GM23338 (cell line): Measurements from ENCODE around the gene IL12B. TPM values are rescaled to one million over a fixed set of nuclear protein-coding genes. Genes with fewer than 3 reads are reported as not detected.

Source experiments
- ATAC-seq: fragments of 200-7000 bp; cut with Tn5 transposase; 3 replicates; pipeline ENCODE4 v1.9.1; 2020
- DNase-seq: peaks from one replicate; pipeline ENCODE4 v3.0.0-alpha.2; 2015; ENCODE audit warnings: low spot score
- H2AFZ ChIP-seq: fragments of 200-600 bp; sonication (generic); 2 replicates; pipeline ENCODE4 v1.8.0; 2016; ENCODE audit warnings: antibody characterized with exemption, mild to moderate bottlenecking, moderate library complexity
- H3F3A ChIP-seq: fragments of 200-600 bp; sonication (generic); replicated peaks from 2 replicates; pipeline ENCODE4 v1.8.0; 2017; ENCODE audit warnings: antibody characterized with exemption, mixed run types, low read depth
- H3K27ac ChIP-seq: fragments of 200-600 bp; sonication (generic); 2 replicates; pipeline ENCODE4 v1.6.1; 2016; ENCODE audit warnings: low read depth
- H3K27me3 ChIP-seq: fragments of 200-600 bp; sonication (generic); 2 replicates; pipeline ENCODE4 v1.8.0; 2016; ENCODE audit warnings: mild to moderate bottlenecking, mixed run types, moderate library complexity; ENCODE audit not compliant: insufficient read depth
- H3K36me3 ChIP-seq: fragments of 200-600 bp; sonication (generic); 2 replicates; pipeline ENCODE4 v1.8.0; 2016; ENCODE audit warnings: mild to moderate bottlenecking; ENCODE audit not compliant: insufficient read depth
- H3K4me1 ChIP-seq: fragments of 200-600 bp; sonication (generic); 2 replicates; pipeline ENCODE4 v1.8.0; 2016; ENCODE audit warnings: mild to moderate bottlenecking, moderate library complexity; ENCODE audit not compliant: insufficient read depth
- H3K4me2 ChIP-seq: fragments of 200-600 bp; sonication (generic); 2 replicates; pipeline ENCODE4 v1.7.1; 2017; ENCODE audit warnings: mixed run types
- H3K4me3 ChIP-seq: fragments of 200-600 bp; sonication (generic); 2 replicates; pipeline ENCODE4 v1.6.1; 2016; ENCODE audit warnings: mixed run types
- H3K79me2 ChIP-seq: fragments of 200-600 bp; sonication (generic); replicated peaks from 2 replicates; pipeline ENCODE4 v1.8.0; 2017; ENCODE audit warnings: mild to moderate bottlenecking; ENCODE audit not compliant: insufficient read depth
- H3K9me2 ChIP-seq: fragments of 200-600 bp; sonication (generic); 2 replicates; pipeline ENCODE4 v1.8.0; 2017; ENCODE audit not compliant: insufficient read depth
- H4K20me1 ChIP-seq: fragments of 200-600 bp; sonication (generic); replicated peaks from 2 replicates; pipeline ENCODE4 v1.8.0; 2017; ENCODE audit warnings: mild to moderate bottlenecking; ENCODE audit not compliant: insufficient read depth
- H3K27ac Mint-ChIP-seq: 2 replicates; pipeline ENCODE4 v1.8.0; 2020; ENCODE audit warnings: inconsistent platforms, mild to moderate bottlenecking, moderate library complexity, mixed read lengths
- H3K27me3 Mint-ChIP-seq: 3 replicates; pipeline ENCODE4 v1.8.0; 2022; ENCODE audit warnings: low read depth, mild to moderate bottlenecking, moderate library complexity, mixed read lengths, inconsistent platforms; ENCODE audit not compliant: insufficient read depth, poor library complexity
- H3K36me3 Mint-ChIP-seq: 3 replicates; pipeline ENCODE4 v1.8.0; 2021; ENCODE audit warnings: low read depth, mild to moderate bottlenecking, inconsistent platforms, moderate library complexity, mixed read lengths
- H3K4me1 Mint-ChIP-seq: 3 replicates; pipeline ENCODE4 v1.8.0; 2020; ENCODE audit warnings: mild to moderate bottlenecking, inconsistent platforms, mixed read lengths
- H3K4me3 Mint-ChIP-seq: 3 replicates; pipeline ENCODE4 v1.8.0; 2021; ENCODE audit warnings: moderate library complexity, mild to moderate bottlenecking, inconsistent platforms, mixed read lengths
- H3K9me3 Mint-ChIP-seq: 3 replicates; pipeline ENCODE4 v1.8.0; 2020; ENCODE audit warnings: moderate library complexity, mild to moderate bottlenecking, inconsistent platforms, mixed read lengths
- EZH2phosphoT487 ChIP-seq: fragments of 200-600 bp; sonication (generic); IDR thresholded peaks from one replicate; pipeline ENCODE4 v1.8.1; 2018; ENCODE audit warnings: antibody characterized with exemption; ENCODE audit not compliant: unreplicated experiment
- NANOG ChIP-seq: IDR thresholded peaks from 2 replicates; pipeline ENCODE4 v1.6.1; 2016; ENCODE audit warnings: antibody characterized with exemption, borderline replicate concordance
- POLR2AphosphoS5 ChIP-seq: IDR thresholded peaks from 2 replicates; pipeline ENCODE4 v1.6.1; 2016; ENCODE audit warnings: antibody characterized with exemption, low read depth
- STAT1 ChIP-seq: IDR thresholded peaks from one replicate; pipeline ENCODE4 v1.6.1; 2016; ENCODE audit warnings: antibody characterized with exemption; ENCODE audit not compliant: unreplicated experiment
- ZNF114 ChIP-seq: fragments of 250-450 bp; sonication (Bioruptor Pico); IDR thresholded peaks from 2 replicates; pipeline ENCODE4 v1.5.0; 2020; ENCODE audit warnings: mild to moderate bottlenecking, moderate library complexity
- ZNF331 ChIP-seq: fragments of 250-450 bp; sonication (Bioruptor Pico); IDR thresholded peaks from 2 replicates; pipeline ENCODE4 v1.5.0; 2020; ENCODE audit warnings: low read depth, mild to moderate bottlenecking, moderate library complexity
- polyA plus RNA-seq: library from polyadenylated mRNA; unstranded; fragments of >200 nt; fragmentation: Nextera tagmentation; extraction: Ambion mirVana; gene quantifications from 2 replicates; pipeline ENCODE4 v1.2.1, GENCODE V29; 2016
- total RNA-seq: library from RNA; depleted of rRNA; stranded (reverse); fragments of >200 nt; shearing (Covaris generic); gene quantifications from 2 replicates; pipeline ENCODE4 v1.2.3, GENCODE V29; 2014
- TF ChIP-seq, protein P1 (sequence below): IDR thresholded peaks from one replicate; pipeline ENCODE4 v1.6.1; 2018; ENCODE audit warnings: antibody characterized with exemption; ENCODE audit not compliant: unreplicated experiment

The IL12B gene
- total and polyA plus RNA-seq, 2 experiments from 2014 or later: not detected

DNA sequence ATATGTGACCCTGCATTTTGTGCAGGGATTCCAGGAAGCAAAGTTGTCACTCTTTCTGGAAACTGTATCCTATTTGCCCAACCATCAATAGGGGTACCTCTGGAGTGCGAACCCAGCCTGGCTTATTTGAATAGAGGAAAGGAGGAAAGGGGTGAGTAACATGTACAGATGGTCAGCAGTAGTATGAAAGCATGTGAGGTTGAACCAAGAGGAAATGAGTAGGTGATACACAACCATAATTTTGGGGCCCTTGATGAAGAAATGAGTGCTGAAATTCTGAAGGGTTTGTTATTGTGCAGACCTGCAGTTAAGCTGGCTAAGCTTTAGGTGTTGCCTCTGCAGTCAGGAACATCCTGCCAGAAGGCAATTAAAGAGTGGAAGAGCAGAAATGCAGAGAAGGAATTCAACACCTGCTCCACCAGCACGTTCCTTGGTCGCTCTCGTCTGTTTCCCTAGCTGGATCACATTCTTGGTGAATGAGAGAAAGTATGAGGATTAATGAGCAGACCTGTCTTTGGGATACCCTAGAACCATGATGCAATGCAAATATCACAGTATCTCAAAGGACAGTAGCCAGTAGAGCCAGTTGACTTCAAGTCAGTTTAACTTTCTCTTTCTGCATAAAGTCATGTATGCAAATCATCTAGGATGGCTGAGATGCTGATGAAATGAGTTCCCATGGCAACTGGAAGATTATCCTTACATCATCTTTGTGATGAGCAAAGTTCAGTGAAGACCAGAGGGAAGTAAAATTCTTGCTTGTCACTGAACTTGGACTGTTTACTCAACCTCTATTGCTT, 13.2 kb upstream of the IL12B start:
- peaks cover 2% of the 10 kb centered on the region for H3K27me3 Mint-ChIP-seq
- TF ChIP-seq ZNF331 (no peak), NANOG (no peak), EZH2phosphoT487 (no peak), STAT1 (no peak)
- TF ChIP-seq, protein P1, sequence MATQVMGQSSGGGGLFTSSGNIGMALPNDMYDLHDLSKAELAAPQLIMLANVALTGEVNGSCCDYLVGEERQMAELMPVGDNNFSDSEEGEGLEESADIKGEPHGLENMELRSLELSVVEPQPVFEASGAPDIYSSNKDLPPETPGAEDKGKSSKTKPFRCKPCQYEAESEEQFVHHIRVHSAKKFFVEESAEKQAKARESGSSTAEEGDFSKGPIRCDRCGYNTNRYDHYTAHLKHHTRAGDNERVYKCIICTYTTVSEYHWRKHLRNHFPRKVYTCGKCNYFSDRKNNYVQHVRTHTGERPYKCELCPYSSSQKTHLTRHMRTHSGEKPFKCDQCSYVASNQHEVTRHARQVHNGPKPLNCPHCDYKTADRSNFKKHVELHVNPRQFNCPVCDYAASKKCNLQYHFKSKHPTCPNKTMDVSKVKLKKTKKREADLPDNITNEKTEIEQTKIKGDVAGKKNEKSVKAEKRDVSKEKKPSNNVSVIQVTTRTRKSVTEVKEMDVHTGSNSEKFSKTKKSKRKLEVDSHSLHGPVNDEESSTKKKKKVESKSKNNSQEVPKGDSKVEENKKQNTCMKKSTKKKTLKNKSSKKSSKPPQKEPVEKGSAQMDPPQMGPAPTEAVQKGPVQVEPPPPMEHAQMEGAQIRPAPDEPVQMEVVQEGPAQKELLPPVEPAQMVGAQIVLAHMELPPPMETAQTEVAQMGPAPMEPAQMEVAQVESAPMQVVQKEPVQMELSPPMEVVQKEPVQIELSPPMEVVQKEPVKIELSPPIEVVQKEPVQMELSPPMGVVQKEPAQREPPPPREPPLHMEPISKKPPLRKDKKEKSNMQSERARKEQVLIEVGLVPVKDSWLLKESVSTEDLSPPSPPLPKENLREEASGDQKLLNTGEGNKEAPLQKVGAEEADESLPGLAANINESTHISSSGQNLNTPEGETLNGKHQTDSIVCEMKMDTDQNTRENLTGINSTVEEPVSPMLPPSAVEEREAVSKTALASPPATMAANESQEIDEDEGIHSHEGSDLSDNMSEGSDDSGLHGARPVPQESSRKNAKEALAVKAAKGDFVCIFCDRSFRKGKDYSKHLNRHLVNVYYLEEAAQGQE: no peak
- Histone ChIP-seq H3K27me3 (no peaks in the 10 kb centered on the region), H3K27ac (no peak overlapping the region), H3K36me3 (no peaks in the 10 kb centered on the region), H3K79me2 (no peaks in the 10 kb centered on the region), H3F3A (no peaks in the 10 kb centered on the region), H3K9me2 (no peaks in the 10 kb centered on the region; the same call in 1 of the 2 replicates), H3K4me2 (no peak overlapping the region), H2AFZ (no peak overlapping the region), H4K20me1 (no peaks in the 10 kb centered on the region), H3K4me1 (no peaks in the 10 kb centered on the region), H3K4me3 (no peak overlapping the region)
- no peak overlapping the region for H3K27ac Mint-ChIP-seq
- H3K36me3 Mint-ChIP-seq: no peaks in the 10 kb centered on the region
- H3K9me3 Mint-ChIP-seq: peaks cover 17% of the 10 kb centered on the region
- no peak for DNase-seq
- ATAC-seq: no peak
- no peak overlapping the region for H3K4me3 Mint-ChIP-seq
- no peaks in the 10 kb centered on the region for H3K4me1 Mint-ChIP-seq

DNA sequence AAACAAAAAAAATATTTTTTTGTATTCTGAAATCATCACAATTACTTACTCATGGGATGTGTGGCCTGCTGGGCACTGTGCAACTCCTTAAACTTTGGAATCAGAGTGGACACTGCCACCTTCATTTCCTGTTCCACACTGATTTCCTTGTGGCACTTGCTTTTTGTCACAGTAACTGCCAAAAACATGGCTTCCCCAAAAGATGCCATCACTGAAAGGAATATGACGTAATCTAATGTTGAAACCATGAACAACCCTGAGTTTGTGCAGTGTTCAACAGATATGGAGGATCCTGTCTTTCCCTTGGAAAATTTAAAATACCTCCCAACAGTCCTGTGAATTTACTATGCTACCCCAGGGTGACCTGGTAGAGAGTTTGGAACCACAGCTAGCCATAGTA, 12.6 kb upstream of the IL12B start:
- H3K9me2 ChIP-seq: no peaks in the 10 kb centered on the region; the same call in 1 of the 2 replicates
- H2AFZ ChIP-seq: no peak overlapping the region
- no peak for DNase-seq
- H3K79me2 ChIP-seq: no peaks in the 10 kb centered on the region
- H3K27me3 ChIP-seq: no peaks in the 10 kb centered on the region
- no peak overlapping the region for H3K4me3 ChIP-seq
- Mint-ChIP-seq H3K36me3 (no peaks in the 10 kb centered on the region), H3K4me3 (no peak overlapping the region), H3K27ac (no peak overlapping the region), H3K27me3 (peaks cover 2% of the 10 kb centered on the region), H3K4me1 (no peaks in the 10 kb centered on the region), H3K9me3 (peaks cover 17% of the 10 kb centered on the region)
- H3K27ac ChIP-seq: no peak overlapping the region
- no peaks in the 10 kb centered on the region for H4K20me1 ChIP-seq
- TF ChIP-seq POLR2AphosphoS5 (no peak), ZNF114 (CRISPR knock-in tag) (no peak)
- no peaks in the 10 kb centered on the region for H3F3A ChIP-seq
- ATAC-seq: no peak
- H3K36me3 ChIP-seq: no peaks in the 10 kb centered on the region
- no peak overlapping the region for H3K4me2 ChIP-seq
- H3K4me1 ChIP-seq: no peaks in the 10 kb centered on the region
